ENCODE measurements around the gene EXOC4. TPM values are rescaled to one million over a fixed set of nuclear protein-coding genes. Genes with fewer than 3 reads are reported as not detected.

The EXOC4 gene
- total and polyA plus RNA-seq, 2 of the 8 experiments (the other 6 are each of a cell fraction or from before 2014, with no cell fraction given) = 27.0 to 67.3 TPM

DNA sequence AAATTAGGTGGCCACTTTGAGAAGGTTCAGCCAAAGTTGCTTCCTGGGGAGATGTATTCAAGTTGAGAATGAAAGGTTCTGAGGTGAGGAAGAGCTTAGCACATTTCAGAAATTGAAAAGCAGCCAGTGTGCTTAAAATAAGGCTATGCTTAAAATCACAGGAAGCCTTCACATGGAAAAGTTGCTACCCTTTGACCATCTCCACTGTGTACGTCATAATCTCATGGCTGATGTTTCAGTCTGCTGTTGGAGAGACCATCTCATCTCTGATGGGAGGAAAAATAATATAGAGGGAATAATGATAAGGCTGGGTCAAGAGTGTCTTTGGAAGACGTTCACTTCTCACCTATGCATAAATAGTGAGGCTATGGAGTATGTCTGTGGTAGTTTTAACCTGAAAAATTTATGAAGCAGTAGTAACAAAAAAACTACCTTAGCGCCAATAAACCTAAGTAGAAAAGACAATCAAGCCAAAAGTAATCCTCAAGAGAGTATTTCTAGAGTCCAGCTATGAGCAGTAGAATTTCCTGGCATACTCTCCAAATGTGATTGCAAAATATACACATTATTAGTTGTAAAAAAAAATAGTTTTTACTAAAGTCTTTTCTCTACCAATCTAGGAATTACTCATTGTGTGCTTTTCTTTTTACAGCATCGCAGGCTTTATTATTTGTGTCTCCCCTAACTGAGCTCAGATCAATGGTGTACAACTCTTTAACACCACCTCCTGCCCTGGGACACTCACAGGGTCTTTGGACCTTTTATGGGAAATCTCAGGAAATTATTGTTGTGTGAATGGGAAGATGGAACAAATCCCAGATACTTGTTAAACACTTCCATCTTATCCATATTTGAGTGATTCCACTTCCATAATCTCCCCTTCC lies 439.1 kb downstream of the EXOC4 start (continued):
- TF ChIP-seq SIX5 (IDR thresholded peaks at IDR 0.05; ENCODE audit: low read depth, low read length) (no peak), TAF1 (IDR thresholded peaks at IDR 0.05; ENCODE audit: low read depth, low read length) (no peak), EZH2 (IDR thresholded peaks at IDR 0.05; ENCODE audit: low read depth, low read length, severe bottlenecking) (no peak)
